Fibroblast of lung (primary cell): Measurements from ENCODE around the gene SUSD1.

Source experiments
- CTCF ChIP-seq, 2 donors: IDR thresholded peaks in 1 of 2; conservative IDR thresholded peaks in 1 of 2; 1 replicate in 1 of 2; 2 replicates in 1 of 2; pipeline ENCODE4 v1.5.1; 2011 to 2012; ENCODE audit warnings: low read length in 2 of 2, control low read depth in 1 of 2, inconsistent platforms in 1 of 2, low read depth in 1 of 2, mild to moderate bottlenecking in 1 of 2
- EZH2 ChIP-seq: IDR thresholded peaks from 2 replicates; pipeline ENCODE4 v1.5.1; 2012; ENCODE audit warnings: low read length, control low read depth, mild to moderate bottlenecking; ENCODE audit errors: missing control alignments

- TF ChIP-seq EZH2 (no peak), CTCF (conservative IDR thresholded peaks at IDR 0.05 in 1 of 2, IDR thresholded peaks at IDR 0.05 in 1 of 2; ENCODE audit: low read depth in 1 of 2, low read length in 2 of 2) (no peak)
Observed at GRCh38 chr9:112021742-112022141, 153.4 kb downstream of the SUSD1 start.
